SK-N-SH treated with all-trans-retinoic acid at 6 μM for 48 hours (cell line): ENCODE results near the gene CKAP4.

Experiments
- ATAC-seq: fragments of 200-7000 bp; cut with Tn5 transposase; 3 replicates; pipeline ENCODE4 v1.9.1; 2020; ENCODE audit warnings: mild to moderate bottlenecking, moderate library complexity
- ARNTL ChIP-seq: fragments of 450-650 bp; formaldehyde crosslinking; IDR thresholded peaks from 2 replicates; pipeline ENCODE4 v1.5.0; 2020; ENCODE audit warnings: low read depth, mild to moderate bottlenecking, moderate library complexity, borderline replicate concordance
- BACH2 ChIP-seq: fragments of 250-450 bp; sonication (Bioruptor Pico); IDR thresholded peaks from 2 replicates; pipeline ENCODE4 v1.9.0; 2021; ENCODE audit warnings: mild to moderate bottlenecking, borderline replicate concordance
- CSRNP3 ChIP-seq: fragments of 250-450 bp; sonication (Bioruptor Pico); IDR thresholded peaks from 2 replicates; pipeline ENCODE4 v1.5.1; 2021; ENCODE audit warnings: mild to moderate bottlenecking, moderate library complexity
- ESRRG ChIP-seq: fragments of 250-450 bp; sonication (Bioruptor Pico); IDR thresholded peaks from 2 replicates; pipeline ENCODE4 v1.6.1; 2021; ENCODE audit warnings: mild to moderate bottlenecking
- ISL1 ChIP-seq: fragments of 250-450 bp; sonication (Bioruptor Pico); IDR thresholded peaks from 2 replicates; pipeline ENCODE4 v2.1.2; 2022; ENCODE audit warnings: mild to moderate bottlenecking, moderate library complexity
- OSR1 ChIP-seq: fragments of 250-450 bp; sonication (Bioruptor Pico); IDR thresholded peaks from 2 replicates; pipeline ENCODE4 v1.8.0; 2022; ENCODE audit warnings: moderate library complexity, mild to moderate bottlenecking, inconsistent platforms
- SNAI2 ChIP-seq: fragments of 250-450 bp; sonication (Bioruptor Pico); IDR thresholded peaks from 2 replicates; pipeline ENCODE4 v1.5.0; 2020; ENCODE audit warnings: mild to moderate bottlenecking, moderate library complexity
- TCF4 ChIP-seq: fragments of 250-450 bp; sonication (Bioruptor Pico); IDR thresholded peaks from 2 replicates; pipeline ENCODE4 v1.8.0; 2021; ENCODE audit warnings: mild to moderate bottlenecking, moderate library complexity, borderline replicate concordance
- TOX ChIP-seq: fragments of 250-450 bp; sonication (Bioruptor Pico); IDR thresholded peaks from 2 replicates; pipeline ENCODE4 v1.8.0; 2021; ENCODE audit warnings: mild to moderate bottlenecking, moderate library complexity, borderline replicate concordance
- TSHZ2 ChIP-seq: fragments of 250-450 bp; sonication (Bioruptor Pico); IDR thresholded peaks from 2 replicates; pipeline ENCODE4 v1.5.0; 2020; ENCODE audit warnings: mild to moderate bottlenecking, moderate library complexity
- ZC3H10 ChIP-seq: fragments of 250-450 bp; sonication (Bioruptor Pico); IDR thresholded peaks from 2 replicates; pipeline ENCODE4 v1.5.1; 2021; ENCODE audit warnings: mild to moderate bottlenecking, moderate library complexity
- ZFP30 ChIP-seq: fragments of 450-650 bp; formaldehyde crosslinking; IDR thresholded peaks from 2 replicates; pipeline ENCODE4 v1.5.0; 2022; ENCODE audit warnings: mild to moderate bottlenecking, moderate library complexity
- ZNF565 ChIP-seq: fragments of 450-650 bp; formaldehyde crosslinking; conservative IDR thresholded peaks from 2 replicates; pipeline ENCODE4 v1.5.0; 2020; ENCODE audit warnings: low read depth, mild to moderate bottlenecking, moderate library complexity
- ZNF70 ChIP-seq: fragments of 450-650 bp; formaldehyde crosslinking; IDR thresholded peaks from 2 replicates; pipeline ENCODE4 v1.5.0; 2020; ENCODE audit warnings: mild to moderate bottlenecking, moderate library complexity
- ZNF8 ChIP-seq: fragments of 450-650 bp; formaldehyde crosslinking; IDR thresholded peaks from 2 replicates; pipeline ENCODE4 v1.5.0; 2020; ENCODE audit warnings: mild to moderate bottlenecking, moderate library complexity
- TF ChIP-seq, protein P1 (sequence below): fragments of 250-450 bp; sonication (Bioruptor Pico); IDR thresholded peaks from 2 replicates; pipeline ENCODE4 v1.8.0; 2021; ENCODE audit warnings: low read depth, mild to moderate bottlenecking, moderate library complexity, borderline replicate concordance

The CKAP4 gene

GRCh38 chr12:106276032-106276740 is 28.4 kb upstream of the CKAP4 start (continued):
- TF ChIP-seq TSHZ2 (no peak), BACH2 (CRISPR knock-in tag) (no peak)
- TF ChIP-seq, protein P1, sequence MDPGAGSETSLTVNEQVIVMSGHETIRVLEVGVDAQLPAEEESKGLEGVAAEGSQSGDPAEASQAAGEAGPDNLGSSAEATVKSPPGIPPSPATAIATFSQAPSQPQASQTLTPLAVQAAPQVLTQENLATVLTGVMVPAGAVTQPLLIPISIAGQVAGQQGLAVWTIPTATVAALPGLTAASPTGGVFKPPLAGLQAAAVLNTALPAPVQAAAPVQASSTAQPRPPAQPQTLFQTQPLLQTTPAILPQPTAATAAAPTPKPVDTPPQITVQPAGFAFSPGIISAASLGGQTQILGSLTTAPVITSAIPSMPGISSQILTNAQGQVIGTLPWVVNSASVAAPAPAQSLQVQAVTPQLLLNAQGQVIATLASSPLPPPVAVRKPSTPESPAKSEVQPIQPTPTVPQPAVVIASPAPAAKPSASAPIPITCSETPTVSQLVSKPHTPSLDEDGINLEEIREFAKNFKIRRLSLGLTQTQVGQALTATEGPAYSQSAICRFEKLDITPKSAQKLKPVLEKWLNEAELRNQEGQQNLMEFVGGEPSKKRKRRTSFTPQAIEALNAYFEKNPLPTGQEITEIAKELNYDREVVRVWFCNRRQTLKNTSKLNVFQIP (CRISPR knock-in tag): no peak

DNA sequence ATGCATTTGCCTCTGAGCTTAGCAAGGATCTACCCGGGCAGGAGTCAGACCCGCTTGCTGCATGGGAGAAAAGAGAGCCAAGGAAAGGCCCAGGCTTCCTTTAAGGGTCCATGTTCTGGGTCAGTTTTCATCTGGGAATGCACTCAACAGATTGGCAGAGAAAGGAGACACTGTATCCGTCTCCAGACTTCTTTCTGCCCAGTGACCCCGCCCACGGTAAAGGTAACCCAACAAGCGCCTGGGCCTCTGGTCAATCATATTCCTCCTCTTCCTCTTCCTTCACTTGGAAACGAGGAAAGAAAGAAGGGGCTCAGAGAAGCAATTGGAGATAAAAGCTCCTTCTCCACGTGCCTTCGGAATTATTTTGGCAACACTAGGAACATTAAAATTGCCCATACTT is 27.6 kb upstream of the CKAP4 start:
- ATAC-seq: no peak
- TF ChIP-seq ZC3H10 (CRISPR knock-in tag): no peak
- no peak for TF ChIP-seq TSHZ2
- TF ChIP-seq ZFP30 (CRISPR knock-in tag): no peak
- TF ChIP-seq CSRNP3 (CRISPR knock-in tag): no peak
- no peak for TF ChIP-seq ARNTL
- TF ChIP-seq OSR1: no peak
- no peak for TF ChIP-seq ESRRG
- no peak for TF ChIP-seq BACH2 (CRISPR knock-in tag)
- TF ChIP-seq, all 23 proteins: peak for 0

- ATAC-seq: no peak
- no peak for TF ChIP-seq ESRRG
- no peak for TF ChIP-seq ISL1 (CRISPR knock-in tag)
- TF ChIP-seq TOX: no peak
- TF ChIP-seq, protein P1 (CRISPR knock-in tag): no peak
- TF ChIP-seq ZNF565: no peak
- TF ChIP-seq TCF4 (CRISPR knock-in tag): no peak
- TF ChIP-seq ZNF8 (CRISPR knock-in tag): no peak
Observed at GRCh38 chr12:106274575-106275121, 26.8 kb upstream of the CKAP4 start.

DNA sequence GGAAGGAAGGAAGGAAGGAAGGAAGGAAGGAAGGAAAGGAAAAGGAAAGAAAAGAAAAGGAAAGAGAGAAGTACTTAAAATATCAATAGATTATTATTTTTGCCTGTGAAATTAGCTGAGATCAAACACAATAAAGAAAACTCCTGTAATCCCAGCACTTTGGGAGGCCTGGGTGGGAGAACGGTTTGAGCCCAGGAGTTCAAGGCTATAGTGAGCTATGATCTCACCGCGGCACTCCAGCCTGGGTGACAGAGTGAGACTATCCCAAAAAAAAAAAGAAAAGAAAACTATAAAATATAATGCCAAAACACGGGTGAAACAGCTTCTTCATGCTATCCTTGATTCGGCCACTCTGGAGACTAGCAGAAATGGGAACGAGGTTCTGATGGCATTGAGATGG is 26.2 kb upstream of the CKAP4 start:
- no peak for TF ChIP-seq ESRRG
- no peak for TF ChIP-seq SNAI2 (CRISPR knock-in tag)
- TF ChIP-seq ARNTL: no peak
- TF ChIP-seq ZNF70 (CRISPR knock-in tag): no peak
- no peak for TF ChIP-seq BACH2 (CRISPR knock-in tag)
- no peak for TF ChIP-seq ZC3H10 (CRISPR knock-in tag)
- ATAC-seq: no peak
